ENCODE measurements around the gene DPP9.

Gene DPP9

DNA sequence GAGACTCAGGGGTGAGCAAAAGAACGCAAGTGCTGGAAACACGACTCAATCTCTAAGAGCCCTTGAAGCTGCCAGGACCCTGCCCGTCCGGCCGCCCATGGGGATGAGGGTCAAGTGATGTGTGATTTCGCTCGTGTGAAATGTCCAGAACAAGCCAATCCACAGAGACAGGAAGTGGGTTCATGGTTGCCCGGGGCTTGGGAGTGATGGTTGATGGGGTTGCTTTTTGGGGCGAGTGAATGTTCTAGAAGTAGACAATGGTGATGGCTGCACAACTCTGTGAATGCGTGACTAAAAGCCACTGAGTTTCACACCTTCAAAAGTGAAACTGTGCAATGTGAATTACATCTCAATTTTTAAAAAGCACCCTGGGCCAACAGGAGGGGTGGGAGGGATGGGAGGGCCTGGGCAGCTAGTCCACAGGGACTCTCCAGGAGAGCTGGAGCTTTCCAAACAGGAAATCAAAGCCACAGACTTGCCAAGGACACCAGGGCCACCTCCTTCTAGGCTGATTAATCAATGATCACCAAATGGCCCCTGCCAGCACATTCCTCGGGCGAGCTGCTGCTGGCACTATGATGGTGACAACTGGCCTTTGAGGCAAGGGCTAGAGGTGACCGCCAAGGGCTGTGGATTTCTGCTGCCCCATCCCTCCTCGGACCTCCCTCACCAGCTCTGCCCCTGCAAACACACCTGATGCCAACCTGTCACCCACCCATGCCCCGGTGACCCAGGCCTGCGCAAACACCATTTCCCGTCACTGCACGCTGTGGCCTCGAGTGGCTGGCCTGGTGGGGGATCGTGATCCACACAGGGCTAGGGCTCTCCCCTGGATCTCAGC, 14.0 kb downstream of the DPP9 start:
- DNase-seq (ENCODE audit: low spot score): no peak

DNA sequence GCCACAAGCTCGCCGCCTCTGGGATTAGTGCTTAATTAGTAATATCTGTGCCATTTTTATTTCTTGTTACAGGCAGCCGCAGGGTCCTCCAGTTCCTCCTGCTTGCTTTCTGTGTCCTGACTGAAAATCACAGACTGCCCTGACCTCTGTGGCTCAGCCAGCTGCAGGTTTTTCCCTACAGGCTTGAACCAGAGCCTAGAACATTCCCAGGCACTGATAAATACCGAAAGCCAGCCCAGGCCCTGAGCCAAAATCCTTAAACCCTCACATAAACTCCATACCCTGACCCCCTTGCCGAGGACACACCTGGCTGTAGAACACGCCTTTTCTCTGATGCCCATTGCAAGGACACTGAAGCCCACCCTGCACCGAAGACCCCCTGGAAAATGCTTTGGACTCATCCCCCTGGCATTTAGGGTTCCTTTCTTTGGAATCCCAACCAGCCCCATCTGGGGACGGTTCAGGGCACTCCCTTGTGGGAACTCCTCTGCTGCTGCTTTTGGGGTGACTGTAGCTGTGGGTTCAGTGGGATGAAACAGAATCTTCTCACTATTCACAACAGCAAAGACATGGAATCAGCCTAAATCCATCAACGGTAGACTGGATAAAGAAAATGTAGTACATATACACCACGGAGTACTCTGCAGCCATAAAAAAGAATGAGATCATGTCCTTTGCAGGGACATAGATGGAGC, 15.5 kb downstream of the DPP9 start:
- no peak for DNase-seq (ENCODE audit: low spot score)

DNA sequence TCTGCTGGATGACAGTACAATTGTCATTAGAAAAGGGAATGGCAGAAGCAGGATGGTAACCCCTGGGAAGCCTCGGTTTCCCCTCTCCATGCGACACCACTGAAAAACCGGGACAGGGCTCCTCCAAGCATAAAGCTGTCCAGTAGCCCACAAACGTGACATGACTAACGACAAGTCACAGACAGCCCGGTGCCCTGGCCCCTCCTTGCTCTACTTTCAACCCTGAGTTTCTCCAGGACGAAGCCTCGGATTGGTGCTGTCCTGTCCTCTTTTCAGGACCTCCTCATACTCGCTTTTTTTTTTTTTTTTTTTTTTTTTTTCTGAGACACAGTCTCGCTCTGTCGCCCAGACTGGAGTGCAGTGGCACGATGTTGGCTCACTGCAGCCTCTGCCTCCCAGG, 16.3 kb downstream of the DPP9 start:
- no peak for DNase-seq (ENCODE audit: low spot score)

DNA sequence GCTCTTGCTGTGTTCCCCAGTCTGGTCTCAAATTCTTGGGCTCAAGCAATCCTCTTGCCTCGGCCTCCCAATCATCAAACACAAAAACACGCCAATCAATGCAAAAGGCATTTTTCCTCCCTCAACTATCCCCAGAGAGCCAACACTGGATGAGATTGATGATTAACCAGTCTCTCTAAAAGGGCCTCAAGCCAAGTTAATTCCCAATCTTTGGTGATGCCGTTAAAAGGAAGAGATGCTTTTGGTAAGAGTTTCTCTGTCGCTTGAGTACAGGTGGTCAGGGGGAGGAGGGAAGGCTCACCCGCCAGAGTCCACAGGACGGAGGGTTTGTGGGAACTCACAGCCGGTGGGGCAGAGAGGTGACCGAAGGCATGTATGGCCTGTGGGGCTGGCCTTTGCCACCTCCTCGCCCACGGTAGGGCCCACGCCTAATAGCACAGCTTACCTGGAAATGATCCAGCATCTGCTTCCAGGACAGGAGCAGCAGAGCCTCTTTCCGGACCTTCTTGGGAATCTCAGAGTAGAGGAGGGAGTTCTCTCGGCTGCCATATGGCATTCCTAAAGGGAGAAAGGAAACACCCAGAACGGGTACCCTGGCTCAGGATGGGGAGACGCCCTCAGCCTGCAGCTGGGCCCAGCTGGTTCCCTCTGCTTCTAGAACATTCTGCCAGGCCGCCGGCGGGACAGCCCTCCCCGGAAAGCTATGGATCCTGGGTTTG, 18.1 kb downstream of the DPP9 start:
- DNase-seq (ENCODE audit: low spot score): peak; percentile 84

DNA sequence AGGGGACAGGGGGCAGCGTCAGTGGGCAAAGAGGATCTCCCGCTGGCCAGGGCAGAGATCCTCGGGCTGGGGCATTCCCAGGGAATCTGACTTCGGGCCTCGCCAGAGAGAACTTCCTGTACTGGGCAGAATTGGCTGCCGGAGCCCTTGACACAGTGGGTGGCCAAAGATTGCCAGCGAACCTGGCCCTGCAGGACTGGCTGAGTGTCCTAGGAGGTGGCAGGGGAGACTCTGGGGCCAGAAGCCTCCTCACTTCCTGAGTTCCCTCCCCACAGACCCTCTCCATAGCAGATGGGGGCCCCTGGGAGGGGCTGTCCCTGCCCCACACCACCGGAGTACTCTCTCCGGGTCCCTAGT, 19.3 kb downstream of the DPP9 start:
- DNase-seq (ENCODE audit: low spot score): no peak

DNA sequence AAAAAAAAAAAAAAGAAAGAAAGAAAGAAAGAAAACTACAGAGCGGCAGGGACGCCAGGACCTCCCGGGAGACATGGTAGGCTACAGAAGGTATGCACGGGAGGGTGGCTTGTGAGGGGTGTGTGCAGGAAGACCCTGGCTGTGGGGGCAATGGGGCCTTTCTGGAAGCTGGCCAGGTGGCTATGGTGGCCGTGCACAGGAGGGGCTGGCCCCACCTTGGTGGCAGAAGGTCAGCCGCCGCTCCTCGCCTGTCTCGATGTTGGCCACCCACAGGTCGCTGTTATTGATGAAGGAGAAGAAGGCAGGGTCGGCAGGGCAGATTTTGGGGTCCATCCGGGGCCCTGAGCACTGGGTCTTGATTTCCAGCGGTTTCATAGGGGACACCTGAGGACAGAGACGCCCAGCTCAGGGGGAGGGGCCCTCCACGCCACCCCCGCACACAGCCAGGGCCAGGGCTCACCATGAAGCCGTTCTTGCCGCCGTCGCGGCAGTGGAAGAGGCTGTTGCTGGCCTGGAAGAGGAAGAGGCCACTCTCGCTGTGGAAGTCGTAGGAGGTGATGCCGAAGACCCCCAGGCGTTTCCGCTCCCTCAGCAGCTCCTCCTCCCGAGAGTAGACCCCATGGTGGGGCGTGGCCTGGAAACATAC, 19.8 kb downstream of the DPP9 start:
- DNase-seq (ENCODE audit: low spot score): no peak

DNA sequence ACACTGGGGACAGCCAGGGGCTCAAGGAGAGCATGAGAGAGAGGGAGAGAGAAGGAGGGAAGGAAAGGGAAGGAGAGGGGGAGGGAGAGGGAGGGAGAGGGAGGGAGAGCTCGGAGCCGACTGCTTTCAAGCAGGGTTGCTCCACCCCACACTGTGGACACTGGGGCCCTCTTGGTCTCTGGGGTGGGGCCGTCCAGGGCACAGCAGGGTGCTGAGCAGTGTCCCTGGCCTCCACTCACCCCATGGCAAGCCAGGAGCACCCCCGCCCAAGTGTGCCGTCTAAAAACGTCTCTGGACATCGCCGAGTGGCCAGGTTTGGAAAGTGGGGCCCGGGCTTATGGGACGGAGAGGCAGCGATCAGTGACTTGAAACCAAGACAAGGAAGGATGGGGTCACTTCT, 20.9 kb downstream of the DPP9 start:
- no peak for DNase-seq (ENCODE audit: low spot score)

DNA sequence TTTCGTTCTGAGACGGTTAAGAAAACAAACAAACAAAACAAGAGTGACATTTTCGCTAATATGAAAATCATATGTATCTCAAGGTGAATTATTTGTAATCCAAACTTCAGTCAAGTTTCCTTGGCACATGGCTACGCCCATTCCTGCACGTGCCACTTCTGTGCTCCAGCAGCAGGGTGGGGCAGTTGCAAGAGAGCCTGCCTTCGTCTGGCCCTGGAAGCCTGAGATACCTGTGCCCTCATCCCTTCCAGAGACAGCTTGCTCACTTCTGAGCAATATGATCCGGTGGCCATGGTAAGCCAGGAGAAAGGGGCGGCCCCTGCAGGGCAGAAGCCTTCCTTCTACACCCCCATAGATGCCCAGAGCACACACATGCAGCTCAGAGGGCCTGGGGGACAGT, 22.1 kb downstream of the DPP9 start:
- no peak for DNase-seq (ENCODE audit: low spot score)

DNA sequence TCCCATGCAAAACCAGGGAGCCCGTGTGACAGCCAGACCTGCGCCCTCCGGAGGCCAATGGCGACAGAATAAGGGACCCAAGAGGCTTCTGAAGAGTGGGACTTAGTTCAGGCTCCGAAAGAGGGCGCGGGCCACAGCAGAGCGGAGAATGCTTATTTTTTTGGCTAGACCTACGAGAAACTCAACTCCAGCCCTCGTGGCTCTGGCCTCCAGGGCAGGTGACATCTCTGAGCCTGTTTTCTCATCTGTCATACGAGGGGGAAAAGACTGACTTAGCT, 23.0 kb downstream of the DPP9 start:
- DNase-seq (ENCODE audit: low spot score): no peak

DNA sequence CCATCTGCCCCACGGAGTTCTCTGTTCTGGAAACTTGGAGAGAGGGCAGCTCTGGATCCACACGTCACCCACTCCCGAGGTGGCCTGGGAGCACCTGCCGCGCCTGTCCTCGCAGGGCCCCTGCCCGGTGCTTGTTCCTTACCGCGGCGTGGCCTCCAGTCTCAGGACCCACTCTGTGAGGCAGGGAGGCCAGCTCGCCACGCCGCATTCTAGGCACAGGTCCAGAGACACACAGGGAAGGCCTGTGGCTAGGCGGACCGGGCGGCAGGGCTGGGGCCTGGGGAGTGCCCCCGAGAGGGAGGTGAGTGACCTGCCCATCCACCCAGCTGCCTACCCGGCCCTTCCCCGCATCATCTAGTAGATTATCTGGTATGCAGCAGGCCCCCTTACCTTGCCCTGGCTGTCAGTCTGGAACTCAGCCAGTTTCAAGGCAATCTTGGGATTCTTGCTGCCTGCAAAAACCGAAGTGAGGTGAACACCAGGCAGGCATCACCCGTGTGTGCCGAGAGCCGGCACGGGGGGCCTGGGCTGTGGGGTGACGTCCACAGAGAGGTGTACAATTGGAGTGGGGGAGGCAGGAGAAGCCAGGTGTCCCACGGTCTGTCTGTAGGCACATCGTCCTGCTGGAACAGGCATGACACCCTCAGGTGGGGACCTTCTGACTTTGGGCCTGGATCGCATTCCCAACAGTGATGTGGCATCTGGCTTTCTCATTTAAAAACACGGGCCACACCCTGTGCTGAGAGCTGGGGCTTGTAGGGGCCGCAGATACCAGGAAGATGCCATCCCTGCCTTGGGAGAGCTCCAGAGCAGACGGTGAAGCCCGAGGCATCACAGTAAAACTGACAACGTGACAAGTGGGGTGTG, 23.6 kb downstream of the DPP9 start:
- DNase-seq (ENCODE audit: low spot score): no peak

DNA sequence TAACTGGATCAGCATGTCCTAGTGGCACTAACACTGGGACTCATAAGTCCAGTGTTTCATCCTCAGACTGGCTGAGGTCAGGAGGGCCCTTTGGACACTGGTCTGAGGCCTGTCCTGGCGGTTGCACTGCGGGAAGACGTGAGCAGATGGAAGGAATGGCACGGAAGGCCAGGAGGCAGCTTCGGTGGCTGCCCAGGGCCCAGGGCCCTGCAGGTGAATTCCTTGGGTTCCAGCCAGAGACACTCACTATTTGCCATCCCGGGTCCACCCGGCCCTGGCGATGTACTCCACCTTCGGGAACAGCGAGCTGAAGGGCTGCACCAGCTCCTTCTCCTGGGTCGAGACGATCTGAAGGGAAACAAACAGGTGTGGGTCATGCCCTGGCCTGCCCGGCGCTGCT, 26.3 kb downstream of the DPP9 start:
- DNase-seq (ENCODE audit: low spot score): no peak

DNA sequence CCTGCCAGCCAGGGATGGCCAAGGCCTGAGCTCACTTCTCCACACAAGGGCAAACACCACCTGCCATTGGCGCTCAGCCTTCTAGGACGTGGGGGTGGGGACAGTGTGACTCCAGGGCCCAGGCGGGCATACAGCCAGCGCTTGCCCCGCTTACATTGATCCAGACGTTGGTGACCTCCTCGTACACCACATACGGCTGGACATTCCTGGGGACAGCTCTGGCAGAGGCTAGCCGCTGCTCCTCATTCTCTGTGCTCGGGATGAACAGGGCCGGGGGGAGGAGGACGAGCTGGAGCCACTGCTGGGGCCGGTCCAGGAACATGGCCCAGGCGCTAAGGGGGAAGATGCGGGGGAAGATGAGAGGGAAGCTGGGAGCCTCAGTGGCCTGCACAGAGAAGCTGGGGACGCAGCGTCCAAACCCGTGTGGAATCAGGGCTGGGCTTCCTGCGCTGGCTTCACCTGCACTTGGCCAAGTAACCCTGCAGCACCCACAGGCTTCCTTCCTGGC, 28.4 kb downstream of the DPP9 start:
- no peak for DNase-seq (ENCODE audit: low spot score)

DNA sequence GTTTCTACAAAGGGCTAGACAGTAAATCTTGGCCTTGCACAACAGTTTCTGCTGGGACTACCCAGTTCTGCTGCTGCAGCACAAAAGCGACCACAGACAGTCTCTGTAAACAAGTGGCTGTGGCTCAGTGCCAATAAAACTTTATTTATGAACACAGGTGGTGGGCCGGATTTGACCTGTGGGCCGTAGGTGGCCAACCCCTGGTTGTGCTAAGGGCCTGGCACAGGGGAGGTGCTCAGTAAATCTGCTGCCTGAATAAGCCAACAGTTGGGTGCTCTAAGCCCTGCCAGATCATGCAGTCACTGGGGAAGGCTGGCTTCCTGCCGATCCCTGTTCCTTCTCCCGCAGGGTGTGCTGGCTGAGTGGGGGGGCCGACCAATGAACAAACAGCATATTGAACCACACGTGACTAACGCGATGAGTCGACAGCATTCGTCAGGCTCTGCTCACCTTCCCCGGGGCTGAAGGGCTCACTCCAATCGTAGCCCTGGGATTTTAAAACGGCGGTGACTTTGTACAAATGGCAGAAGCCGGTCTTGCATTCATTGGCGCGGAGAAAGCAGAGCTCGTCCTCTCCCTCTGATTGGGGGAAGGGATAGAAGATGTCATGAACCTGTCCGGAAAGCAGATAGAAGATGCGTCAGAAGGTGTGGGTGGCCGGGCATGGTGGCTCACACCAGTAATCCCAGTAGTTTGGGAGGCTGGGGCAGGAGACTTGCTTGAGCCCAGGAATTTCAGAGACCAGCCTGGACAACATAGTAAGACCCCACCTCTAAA, 29.2 kb downstream of the DPP9 start:
- no peak for DNase-seq (ENCODE audit: low spot score)

DNA sequence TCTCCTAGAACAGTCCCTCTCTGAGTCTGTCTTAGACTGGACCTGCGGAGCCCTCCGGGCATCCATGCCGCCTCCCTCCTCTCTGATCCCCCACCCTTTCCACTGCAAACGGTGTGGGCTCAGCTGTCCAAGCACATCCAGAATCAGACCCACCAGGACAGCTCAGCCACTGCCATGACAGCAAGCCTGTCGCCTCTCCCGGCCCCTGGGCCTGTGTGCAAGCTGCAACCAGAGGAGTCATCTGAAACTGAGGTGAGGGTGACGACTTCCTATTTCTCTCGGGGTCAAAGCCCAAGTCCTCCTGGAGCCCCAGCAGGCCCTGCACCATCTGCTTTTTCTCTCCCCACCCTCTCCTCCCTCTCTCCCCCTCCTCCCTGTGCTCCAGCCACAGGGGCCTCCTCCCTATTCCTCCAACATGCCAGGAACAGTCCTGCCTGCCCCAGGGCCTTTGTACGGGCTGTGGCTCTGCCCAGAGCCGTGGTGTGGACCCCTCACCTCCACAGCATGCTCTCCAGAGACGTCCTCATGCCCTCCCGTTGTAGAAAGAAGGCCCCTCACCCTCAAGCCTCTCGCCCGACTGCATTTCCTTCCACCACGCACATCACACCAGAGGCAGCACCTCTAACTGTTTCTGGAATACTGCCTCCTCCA, 30.0 kb downstream of the DPP9 start:
- no peak for DNase-seq (ENCODE audit: low spot score)

DNA sequence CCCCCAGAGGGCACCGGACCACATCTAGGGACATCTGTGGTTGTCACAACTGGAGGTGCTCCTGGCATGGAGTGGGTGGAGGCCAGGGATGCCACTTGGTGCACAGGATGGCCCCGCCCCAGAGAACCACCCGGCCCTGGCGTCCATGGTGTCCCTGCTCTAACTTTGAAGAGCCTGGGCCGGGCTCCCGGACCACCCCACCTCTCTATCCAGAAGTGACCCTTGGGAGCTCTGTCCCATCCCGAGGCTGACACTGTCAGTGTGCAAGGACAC, 30.6 kb downstream of the DPP9 start:
- DNase-seq (ENCODE audit: low spot score): no peak

DNA sequence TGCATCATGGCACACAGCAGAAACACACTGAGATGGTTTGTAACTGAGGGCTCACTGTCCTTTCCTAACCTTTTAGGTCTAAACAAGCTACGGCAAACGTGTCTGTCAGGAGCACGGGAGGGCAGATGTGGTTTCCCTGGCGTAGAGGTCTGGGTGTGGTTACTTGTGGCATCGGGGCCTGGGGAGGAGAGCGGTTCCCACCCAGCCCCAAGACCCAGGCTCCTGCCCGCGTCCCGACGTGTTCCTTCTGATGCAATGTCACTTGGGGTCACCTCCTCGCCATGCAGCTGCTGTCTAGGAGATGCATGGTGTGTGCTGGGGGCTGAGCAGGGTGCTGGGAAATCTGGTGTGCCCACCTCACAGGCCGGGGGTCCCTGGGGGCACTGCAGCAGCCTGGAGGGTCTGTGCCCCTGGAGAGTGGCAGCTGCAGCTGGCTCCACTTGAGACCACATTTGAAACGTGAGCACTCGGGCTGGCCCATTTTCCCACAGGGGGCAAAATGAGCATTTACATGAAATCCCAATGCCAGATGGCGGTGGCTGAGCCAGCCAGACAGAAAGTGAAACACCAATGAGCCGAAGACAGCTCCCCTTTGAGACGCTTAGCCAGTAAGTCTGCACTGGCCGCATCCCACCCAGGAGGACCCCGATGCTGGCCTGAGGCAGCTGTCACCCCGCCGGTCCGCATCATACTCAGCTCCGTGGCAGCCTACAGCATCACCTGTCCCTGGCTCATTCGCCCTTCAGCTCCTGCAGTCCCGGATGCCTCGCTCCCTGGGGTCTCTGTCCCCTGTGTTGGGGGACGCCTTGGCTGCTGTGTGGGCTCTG, 31.2 kb downstream of the DPP9 start:
- DNase-seq (ENCODE audit: low spot score): no peak

DNA sequence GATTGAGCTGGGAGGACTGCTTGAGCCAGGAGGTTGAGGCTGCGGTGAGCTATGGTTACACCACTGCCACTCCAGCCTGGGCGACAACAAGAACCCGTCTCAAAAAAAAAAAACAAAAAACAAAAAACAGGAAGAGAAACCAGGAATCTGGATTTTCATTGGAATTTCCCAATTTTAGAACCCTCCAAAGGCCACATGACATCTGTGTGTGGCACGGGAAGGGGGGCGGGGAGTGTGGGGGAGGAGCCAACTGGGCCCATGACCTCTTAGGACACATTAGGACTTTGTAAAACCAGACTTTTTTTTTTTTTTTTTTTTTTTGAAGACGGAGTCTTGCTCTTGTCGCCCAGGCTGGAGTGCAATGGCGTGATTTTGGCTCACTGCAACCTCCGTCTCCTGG, 32.3 kb downstream of the DPP9 start:
- no peak for DNase-seq (ENCODE audit: low spot score)

DNA sequence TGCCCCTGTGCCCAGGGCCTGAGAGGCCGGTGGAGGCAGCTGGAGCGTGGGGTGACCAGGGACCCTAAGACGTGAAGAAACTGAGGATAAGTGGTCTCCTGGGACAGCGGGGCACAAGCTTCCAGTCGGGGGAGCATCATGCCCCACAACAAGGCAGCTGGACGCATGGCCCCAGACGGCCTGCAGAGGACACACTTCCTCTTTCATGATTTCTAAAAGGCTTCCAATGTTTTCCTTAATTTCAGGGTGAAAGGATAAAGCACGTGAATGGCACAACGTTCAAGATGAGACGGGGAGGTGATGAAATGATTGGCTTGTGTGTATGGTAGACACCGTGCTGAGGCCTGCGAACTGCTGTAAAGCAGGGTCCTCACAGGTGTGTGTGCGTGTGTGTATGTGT, 33.3 kb downstream of the DPP9 start:
- no peak for DNase-seq (ENCODE audit: low spot score)

DNA sequence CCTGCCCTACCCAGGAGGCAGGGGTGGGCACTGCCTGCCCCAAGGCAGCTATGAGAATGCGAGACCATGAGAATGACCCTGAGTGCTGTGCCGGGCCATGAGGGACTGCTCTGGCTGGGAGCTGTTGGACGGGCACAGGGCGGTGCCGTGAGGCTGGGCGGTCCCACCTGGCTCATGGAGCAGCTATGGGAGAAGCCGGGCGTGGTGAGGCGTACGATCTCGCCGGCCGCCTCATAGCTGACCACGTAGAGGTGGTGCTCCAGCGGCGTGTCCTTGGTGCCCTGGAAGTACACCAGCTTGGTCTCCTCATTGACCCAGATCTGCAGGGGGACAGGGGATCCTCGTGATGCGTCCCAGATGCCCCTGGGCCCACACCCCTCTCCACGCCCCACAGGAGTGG, 34.2 kb downstream of the DPP9 start:
- no peak for DNase-seq (ENCODE audit: low spot score)

DNA sequence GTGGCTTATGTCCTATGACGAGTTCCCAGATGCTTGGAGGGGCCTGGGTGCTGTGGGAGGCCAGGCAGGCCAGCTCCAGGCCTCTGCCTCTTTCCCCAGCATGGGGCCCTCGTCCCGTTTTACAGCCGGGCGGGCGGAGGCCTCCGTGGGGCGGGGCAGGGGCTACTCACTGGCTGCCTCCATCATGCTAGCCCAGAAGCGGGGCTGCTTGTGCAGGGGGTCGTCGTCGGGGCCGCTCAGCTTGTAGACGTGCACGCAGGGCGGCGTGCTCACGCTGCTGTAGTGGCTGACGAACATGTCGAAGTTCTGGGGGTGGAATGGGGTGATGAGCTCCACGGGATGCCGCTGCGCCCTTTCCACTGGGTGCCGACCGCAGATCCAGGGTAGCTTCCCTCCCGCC, 35.1 kb downstream of the DPP9 start:
- no peak for DNase-seq (ENCODE audit: low spot score)
